HS-5 (cell line): ENCODE data around the gene ZNF66.
A peak's percentile ranks its signal among the peaks of the same experiment; 100 is the strongest.
"Not testable (repeated sequence)": the region's sequence is repeated elsewhere in the genome, so short reads cannot be mapped to it uniquely, and the experiment has no call there.

Source experiments
- DNase-seq: peaks from one replicate; pipeline ENCODE4 v3.0.0-alpha.2; 2012; ENCODE audit warnings: low read depth

ZNF66 gene

GRCh38 chr19:20776083-20777076 is at the start of gene ZNF66:
TSS of gene ZNF66 (plus strand) at chr19:20776304. CDS start at chr19:20776448, 144 bp downstream.
- peak; percentile 75 for DNase-seq

- not testable (repeated sequence) for DNase-seq
Measured at GRCh38 chr19:20750169-20750568, 25.9 kb upstream of the ZNF66 start.

- not testable (repeated sequence) for DNase-seq
Measured at GRCh38 chr19:20752291-20752690, 23.8 kb upstream of the ZNF66 start.

- DNase-seq = not testable (repeated sequence)
Measured at GRCh38 chr19:20769225-20769736, 6.8 kb upstream of the ZNF66 start.

- DNase-seq = no peak
Measured at GRCh38 chr19:20787786-20788185, 11.7 kb downstream of the ZNF66 start.

GRCh38 chr19:20791806-20792205 is 15.7 kb downstream of the ZNF66 start:
- no peak for DNase-seq

- not testable (repeated sequence) for DNase-seq
Measured at GRCh38 chr19:20806311-20807262, 30.5 kb downstream of the ZNF66 start.

- no peak for DNase-seq
Measured at GRCh38 chr19:20840371-20840770, 64.3 kb downstream of the ZNF66 start.
